ENCODE data around the gene FBN2. TPM values are rescaled to one million over a fixed set of nuclear protein-coding genes. Genes with fewer than 3 reads are reported as not detected.

Gene FBN2
- polyA plus RNA-seq, 1 experiment = 157 TPM

DNA sequence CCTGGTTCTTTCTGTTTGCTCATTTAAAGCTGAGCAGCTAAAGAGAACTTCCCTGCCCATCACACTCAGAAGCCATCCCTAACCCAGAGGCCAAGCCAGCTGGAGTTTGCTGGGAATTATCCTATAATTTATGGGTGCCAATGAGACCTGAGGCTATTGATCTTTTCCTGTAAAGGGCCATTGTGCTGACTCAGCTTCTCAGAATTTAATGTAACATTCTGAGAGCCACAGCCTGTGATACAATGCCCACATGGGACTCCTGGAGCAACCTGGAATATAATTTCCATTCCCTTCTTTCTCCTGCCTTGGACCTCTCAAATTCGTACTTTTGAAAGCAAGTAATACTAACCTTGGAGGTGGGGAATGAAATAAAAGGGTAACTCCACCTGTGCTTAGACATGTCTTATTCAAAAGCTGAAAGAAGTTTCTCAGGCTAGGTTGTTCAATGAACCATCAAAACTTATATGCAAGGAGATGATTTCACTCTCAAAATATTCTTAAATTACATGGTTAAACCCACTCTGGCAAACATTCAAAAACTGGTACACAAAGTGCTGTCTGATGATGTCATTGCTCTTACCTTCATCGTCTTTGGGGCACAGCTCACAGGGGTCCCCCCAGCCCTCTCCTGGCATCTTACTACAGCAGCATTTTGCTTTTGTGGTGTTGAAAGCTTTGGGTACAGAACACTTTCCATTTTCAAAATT lies 247.7 kb downstream of the FBN2 start:
- Histone ChIP-seq H3K4me3 (ENCODE audit: low read depth, low read length) (no peak overlapping the region), H3K36me3 (ENCODE audit: control insufficient read depth, insufficient read depth, low read length) (peaks cover 14% of the 10 kb centered on the region), H3K27me3 (ENCODE audit: control insufficient read depth, insufficient read depth, low read length) (no peaks in the 10 kb centered on the region)
- no peak for DNase-seq (ENCODE audit: low read depth)
- TF ChIP-seq, protein P1, sequence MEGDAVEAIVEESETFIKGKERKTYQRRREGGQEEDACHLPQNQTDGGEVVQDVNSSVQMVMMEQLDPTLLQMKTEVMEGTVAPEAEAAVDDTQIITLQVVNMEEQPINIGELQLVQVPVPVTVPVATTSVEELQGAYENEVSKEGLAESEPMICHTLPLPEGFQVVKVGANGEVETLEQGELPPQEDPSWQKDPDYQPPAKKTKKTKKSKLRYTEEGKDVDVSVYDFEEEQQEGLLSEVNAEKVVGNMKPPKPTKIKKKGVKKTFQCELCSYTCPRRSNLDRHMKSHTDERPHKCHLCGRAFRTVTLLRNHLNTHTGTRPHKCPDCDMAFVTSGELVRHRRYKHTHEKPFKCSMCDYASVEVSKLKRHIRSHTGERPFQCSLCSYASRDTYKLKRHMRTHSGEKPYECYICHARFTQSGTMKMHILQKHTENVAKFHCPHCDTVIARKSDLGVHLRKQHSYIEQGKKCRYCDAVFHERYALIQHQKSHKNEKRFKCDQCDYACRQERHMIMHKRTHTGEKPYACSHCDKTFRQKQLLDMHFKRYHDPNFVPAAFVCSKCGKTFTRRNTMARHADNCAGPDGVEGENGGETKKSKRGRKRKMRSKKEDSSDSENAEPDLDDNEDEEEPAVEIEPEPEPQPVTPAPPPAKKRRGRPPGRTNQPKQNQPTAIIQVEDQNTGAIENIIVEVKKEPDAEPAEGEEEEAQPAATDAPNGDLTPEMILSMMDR (IDR thresholded peaks at IDR 0.05; ENCODE audit: insufficient read depth, low read depth, low read length) = no peak
- CTCF ChIA-PET = interaction anchor here (0.6 kb wide), 1 partner anchor 13 kb away, joined by 3 read pairs; no protein-coding TSS in a partner anchor
- POLR2A ChIA-PET = no interaction called here

DNA sequence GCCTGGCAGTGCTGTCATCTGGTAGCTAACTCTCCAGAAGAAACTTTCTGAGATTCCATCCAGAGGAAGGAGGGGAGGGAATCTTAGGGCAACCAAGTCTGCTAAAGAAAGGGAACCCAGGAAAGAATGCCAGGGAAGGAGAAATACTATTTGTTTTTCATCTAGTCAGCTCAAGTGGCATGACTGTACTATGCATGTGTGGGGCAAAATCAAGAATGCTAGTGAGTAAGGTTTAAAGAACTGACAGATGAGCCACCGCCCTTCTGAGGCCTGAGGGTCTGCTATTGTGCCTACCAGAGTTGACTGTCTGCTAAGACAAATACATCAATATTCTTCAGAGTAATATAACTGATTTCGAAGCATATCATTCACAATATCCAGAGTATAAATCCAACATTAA lies 250.3 kb downstream of the FBN2 start:
- CTCF ChIA-PET = no interaction called here
- POLR2A ChIA-PET = no interaction called here
- Histone ChIP-seq H3K36me3 (ENCODE audit: control insufficient read depth, insufficient read depth, low read length) (peaks cover 15% of the 10 kb centered on the region), H3K27me3 (ENCODE audit: control insufficient read depth, insufficient read depth, low read length) (no peaks in the 10 kb centered on the region), H3K4me3 (ENCODE audit: low read depth, low read length) (no peak overlapping the region)
- TF ChIP-seq, protein P1 (IDR thresholded peaks at IDR 0.05; ENCODE audit: insufficient read depth, low read depth, low read length) = no peak
- DNase-seq (ENCODE audit: low read depth) = no peak

DNA sequence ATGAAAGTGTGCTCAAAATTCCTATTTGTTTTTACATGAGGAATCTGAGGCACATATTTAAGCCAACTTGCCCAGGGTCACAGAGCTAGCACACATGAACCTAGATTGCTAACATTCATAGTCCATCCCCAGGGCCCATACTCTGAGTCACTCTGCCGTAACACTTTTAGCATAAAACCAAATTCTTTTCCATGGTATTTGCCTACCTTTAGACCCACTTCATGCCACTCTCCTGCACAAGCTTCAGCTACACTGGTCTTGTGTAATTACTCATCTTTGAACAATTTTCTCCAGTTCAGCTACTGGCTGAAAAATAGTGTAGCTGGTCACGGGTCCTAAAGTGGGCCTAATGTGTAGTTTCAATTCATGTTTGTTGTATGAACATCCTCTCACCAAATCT lies 253.8 kb downstream of the FBN2 start:
- ChIA-PET POLR2A (no interaction called here), CTCF (no interaction called here)
- Histone ChIP-seq H3K36me3 (ENCODE audit: control insufficient read depth, insufficient read depth, low read length) (peaks cover 14% of the 10 kb centered on the region), H3K27me3 (ENCODE audit: control insufficient read depth, insufficient read depth, low read length) (no peaks in the 10 kb centered on the region), H3K4me3 (ENCODE audit: low read depth, low read length) (no peak overlapping the region)
- TF ChIP-seq, protein P1 (IDR thresholded peaks at IDR 0.05; ENCODE audit: insufficient read depth, low read depth, low read length) = no peak
- no peak for DNase-seq (ENCODE audit: low read depth)

DNA sequence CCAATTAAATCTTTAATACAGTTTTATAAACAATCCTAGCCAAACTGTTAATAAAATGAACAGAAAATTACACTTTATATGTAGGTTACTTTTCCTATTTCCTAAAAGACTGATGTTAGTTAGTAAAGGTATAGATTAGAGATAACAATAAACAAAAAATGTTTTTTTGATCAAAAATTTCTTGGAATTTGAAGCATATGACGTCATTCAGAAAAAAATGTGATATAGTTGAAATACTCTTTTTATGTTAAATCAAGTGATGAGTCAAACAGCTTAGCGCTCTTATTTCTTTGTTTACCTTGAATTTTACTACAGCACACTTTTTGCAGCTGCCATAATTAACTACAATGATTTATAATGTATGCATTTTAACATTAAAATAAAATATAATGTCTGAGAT lies 258.7 kb downstream of the FBN2 start:
- H3K36me3 ChIP-seq (ENCODE audit: control insufficient read depth, insufficient read depth, low read length) = peaks cover 14% of the 10 kb centered on the region
- no peak overlapping the region for H3K4me3 ChIP-seq (ENCODE audit: low read depth, low read length)
- TF ChIP-seq, protein P1 (IDR thresholded peaks at IDR 0.05; ENCODE audit: insufficient read depth, low read depth, low read length) = no peak
- H3K27me3 ChIP-seq (ENCODE audit: control insufficient read depth, insufficient read depth, low read length) = no peaks in the 10 kb centered on the region
- DNase-seq (ENCODE audit: low read depth) = no peak
- ChIA-PET POLR2A (no interaction called here), CTCF (interaction anchor here (0.9 kb wide), 1 partner anchor 50 kb away, joined by 3 read pairs; no protein-coding TSS in a partner anchor)

DNA sequence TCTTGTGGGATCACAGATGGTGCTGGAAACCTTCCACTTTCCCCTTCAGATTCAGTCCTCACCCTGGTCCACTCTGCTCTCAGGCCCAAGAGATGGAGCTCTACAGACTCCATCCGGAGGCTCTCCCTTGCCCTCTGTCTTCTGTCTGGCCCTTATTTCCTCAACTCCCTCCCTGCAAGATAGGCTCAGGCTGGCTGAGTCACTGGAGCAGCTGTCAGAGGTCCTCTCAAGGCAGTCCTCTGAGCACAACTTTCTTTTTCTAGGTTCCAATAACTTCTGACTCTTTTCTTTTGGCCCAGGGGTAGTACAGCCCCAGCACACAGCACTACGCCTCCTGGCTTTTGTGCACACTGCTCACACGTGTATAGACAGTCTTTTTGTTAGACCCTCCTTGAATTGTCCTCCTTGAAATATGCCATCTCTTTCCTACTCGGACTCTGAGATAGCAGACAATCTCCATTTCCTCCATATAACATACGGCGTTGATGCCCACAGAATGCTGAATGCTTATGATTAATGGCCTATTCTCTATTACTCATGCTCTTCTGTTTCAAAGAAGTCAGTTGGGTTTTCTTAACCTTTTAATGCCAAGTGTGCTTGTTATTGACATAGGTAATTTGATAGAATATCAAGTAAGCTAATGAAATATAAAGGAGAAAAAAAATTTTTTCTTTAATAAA lies 261.4 kb downstream of the FBN2 start:
- DNase-seq (ENCODE audit: low read depth) = no peak
- H3K36me3 ChIP-seq (ENCODE audit: control insufficient read depth, insufficient read depth, low read length) = peaks cover 17% of the 10 kb centered on the region
- TF ChIP-seq, protein P1 (IDR thresholded peaks at IDR 0.05; ENCODE audit: insufficient read depth, low read depth, low read length) = no peak
- POLR2A ChIA-PET = no interaction called here
- H3K27me3 ChIP-seq (ENCODE audit: control insufficient read depth, insufficient read depth, low read length) = no peaks in the 10 kb centered on the region
- CTCF ChIA-PET = interaction anchor here (1.4 kb wide), 1 partner anchor 34 kb away, joined by 4 read pairs; no protein-coding TSS in a partner anchor
- H3K4me3 ChIP-seq (ENCODE audit: low read depth, low read length) = no peak overlapping the region
